Panc1 (cell line): ENCODE data around the gene YPEL1.

ENCODE experiments used
- CTCF ChIP-seq: fragments of 450-650 bp; IDR thresholded peaks from 2 replicates; pipeline ENCODE4 v1.5.1; 2017; ENCODE audit warnings: mild to moderate bottlenecking
- POLR2AphosphoS5 ChIP-seq: IDR thresholded peaks from 2 replicates; pipeline ENCODE4 v1.6.1; 2012; ENCODE audit warnings: mild to moderate bottlenecking, low read depth, low read length, moderate library complexity
- REST ChIP-seq, 2 experiments: IDR thresholded peaks; 2 replicates each; pipeline ENCODE4 v1.6.1; 2011 to 2012; ENCODE audit warnings: low read depth in 2 of 2, control low read depth in 1 of 2, low read length in 1 of 2, mild to moderate bottlenecking in 1 of 2, moderate library complexity in 1 of 2; ENCODE audit not compliant: insufficient read depth in 1 of 2

GRCh38 chr22:21680830-21681565 is 54.6 kb downstream of the YPEL1 start:
- TF ChIP-seq REST (IDR thresholded peaks at IDR 0.05; ENCODE audit: insufficient read depth in 1 of 2, low read depth in 2 of 2, low read length in 1 of 2): no peak
- TF ChIP-seq CTCF: no peak
- no peak for TF ChIP-seq POLR2AphosphoS5
